Keratinocyte (primary cell): ENCODE results near the gene PIM3. TPM values are rescaled to one million over a fixed set of nuclear protein-coding genes. Genes with fewer than 3 reads are reported as not detected.

ENCODE experiments used
- DNase-seq: peaks from one replicate; pipeline ENCODE4 v3.0.0-alpha.2; 2011; ENCODE audit warnings: low read depth, missing footprints, low spot score
- FAIRE-seq: peaks from 2 replicates; lab custom pipeline; 2011; peaks lifted over from hg19 to GRCh38; lab: Jason Lieb, UNC
- H2AFZ ChIP-seq: 2 replicates; pipeline ENCODE4 v1.6.0; 2012; ENCODE audit warnings: low read length, control low read depth, inconsistent platforms; ENCODE audit not compliant: control insufficient read depth
- H3K27ac ChIP-seq: 2 replicates; pipeline ENCODE4 v1.5.1; 2011; ENCODE audit warnings: low read length; ENCODE audit not compliant: control insufficient read depth, insufficient read depth
- H3K27me3 ChIP-seq: 3 replicates; pipeline ENCODE4 v1.6.0; 2011; ENCODE audit warnings: low read length; ENCODE audit not compliant: control insufficient read depth, insufficient read depth; ENCODE audit errors: extremely low read depth
- H3K36me3 ChIP-seq, 2 experiments: 2 replicates in 1 of 2; 3 replicates in 1 of 2; pipeline ENCODE4 v1.5.1; 2011; ENCODE audit warnings: low read length in 2 of 2, mild to moderate bottlenecking in 1 of 2; ENCODE audit not compliant: control insufficient read depth in 2 of 2, insufficient read depth in 2 of 2; ENCODE audit errors: extremely low read depth in 1 of 2
- H3K4me1 ChIP-seq: 3 replicates; pipeline ENCODE4 v1.5.1; 2011; ENCODE audit warnings: low read length; ENCODE audit not compliant: control insufficient read depth, insufficient read depth; ENCODE audit errors: extremely low read depth
- H3K4me2 ChIP-seq: 3 replicates; pipeline ENCODE4 v1.6.0; 2011; ENCODE audit warnings: low read depth, low read length; ENCODE audit not compliant: control insufficient read depth, insufficient read depth; ENCODE audit errors: extremely low read depth
- H3K4me3 ChIP-seq, 3 experiments: fragments of 200-600 bp in 1 of 3; sonication (generic) in 1 of 3; 2 replicates in 2 of 3; 3 replicates in 1 of 3; pipeline ENCODE4 v1.5.1; 2011 to 2016; ENCODE audit warnings: low read length in 3 of 3, mild to moderate bottlenecking in 3 of 3, control low read depth in 2 of 3, inconsistent platforms in 1 of 3, low read depth in 1 of 3, mixed read lengths in 1 of 3, mixed run types in 1 of 3, moderate library complexity in 1 of 3; ENCODE audit not compliant: control insufficient read depth in 2 of 3, insufficient read depth in 2 of 3; ENCODE audit errors: extremely low read depth in 1 of 3
- H3K79me2 ChIP-seq: 2 replicates; pipeline ENCODE4 v1.6.0; 2012; ENCODE audit warnings: low read length; ENCODE audit not compliant: control insufficient read depth, insufficient read depth
- H3K9ac ChIP-seq: 3 replicates; pipeline ENCODE4 v1.6.0; 2011; ENCODE audit warnings: low read length; ENCODE audit not compliant: control insufficient read depth, insufficient read depth; ENCODE audit errors: extremely low read depth
- H3K9me1 ChIP-seq: 3 replicates; pipeline ENCODE4 v1.6.0; 2011; ENCODE audit warnings: low read length; ENCODE audit not compliant: control insufficient read depth, insufficient read depth; ENCODE audit errors: extremely low read depth
- H3K9me3 ChIP-seq: 2 replicates; pipeline ENCODE4 v1.5.1; 2012; ENCODE audit warnings: low read depth, low read length; ENCODE audit not compliant: control insufficient read depth
- H4K20me1 ChIP-seq: 3 replicates; pipeline ENCODE4 v1.6.0; 2011; ENCODE audit warnings: low read length; ENCODE audit not compliant: control insufficient read depth, insufficient read depth; ENCODE audit errors: extremely low read depth
- CTCF ChIP-seq, 3 experiments: IDR thresholded peaks in 1 of 3; conservative IDR thresholded peaks in 1 of 3; optimal IDR thresholded peaks in 1 of 3; 2 replicates in 2 of 3; 3 replicates in 1 of 3; pipeline versions ENCODE3 to v1.5.1; 2011; ENCODE audit warnings: low read length in 3 of 3, mild to moderate bottlenecking in 3 of 3, moderate library complexity in 2 of 3, control low read depth in 1 of 3, inconsistent platforms in 1 of 3; ENCODE audit not compliant: insufficient read depth in 2 of 3; ENCODE audit errors: extremely low read depth in 1 of 3
- EZH2 ChIP-seq: IDR thresholded peaks from one replicate; pipeline ENCODE4 v1.6.1; 2012; ENCODE audit warnings: inconsistent platforms, mild to moderate bottlenecking, low read length, moderate library complexity
- dilution Hi-C: fragments of 300-500 bp; cut with MboI; formaldehyde crosslinking; loops from one replicate; pipeline ENCODE4 v1.7.0; 2020; ENCODE audit warnings: low sequenced_read_pairs; ENCODE audit not compliant: extremely low pct_ligation_motif_present
- polyA plus RNA-seq, 5 experiments: library from polyadenylated mRNA; depleted of rRNA in 3 of 5; stranded (reverse) in 3 of 5; stranded (forward) in 1 of 5; unstranded in 1 of 5; fragments of >200 nt; gene quantifications; 1 replicate in 1 of 5; 2 replicates in 3 of 5; 3 replicates in 1 of 5; pipeline versions ENCODE4 v1.2.1 to v1.2.3, GENCODE V29; 2011 to 2012; ENCODE audit warnings: missing spikeins in 2 of 5, low read depth in 1 of 5, low replicate concordance in 1 of 5

The PIM3 gene
- polyA plus RNA-seq, 1 donor (not counting 4 experiments of a cell fraction or from before 2014, with no cell fraction given) = 3.4 TPM

- H3K9me3 ChIP-seq = no peaks in the 10 kb centered on the region
- no peak overlapping the region for H3K27ac ChIP-seq
- dilution Hi-C loops = no loop called here
- no peak overlapping the region for H2AFZ ChIP-seq
- H3K36me3 ChIP-seq = no peaks in the 10 kb centered on the region
- no peak overlapping the region for H3K4me3 ChIP-seq
- DNase-seq (no peak), FAIRE-seq (no peak)
- no peaks in the 10 kb centered on the region for H3K9me1 ChIP-seq
- no peak for TF ChIP-seq EZH2
- TF ChIP-seq CTCF (optimal IDR thresholded peaks at IDR 0.05 in 1 of 3, IDR thresholded peaks at IDR 0.05 in 1 of 3, conservative IDR thresholded peaks at IDR 0.05 in 1 of 3; ENCODE audit: extremely low read depth in 1 of 3, insufficient read depth in 2 of 3, low read length in 3 of 3) = no peak
- H3K9ac ChIP-seq = no peak overlapping the region
- H3K4me1 ChIP-seq = no peaks in the 10 kb centered on the region
- peaks cover 4% of the 10 kb centered on the region for H3K27me3 ChIP-seq
- no peaks in the 10 kb centered on the region for H4K20me1 ChIP-seq
- H3K79me2 ChIP-seq = no peaks in the 10 kb centered on the region
- no peak overlapping the region for H3K4me2 ChIP-seq
Observed at GRCh38 chr22:49996518-49997250, 36.1 kb downstream of the PIM3 start.

- Histone ChIP-seq H3K4me2 (no peak overlapping the region), H3K4me3 (no peak overlapping the region), H3K9me1 (no peaks in the 10 kb centered on the region), H3K79me2 (no peaks in the 10 kb centered on the region), H2AFZ (no peak overlapping the region), H3K4me1 (no peaks in the 10 kb centered on the region), H3K27ac (no peak overlapping the region), H3K27me3 (peaks cover 4% of the 10 kb centered on the region), H3K36me3 (no peaks in the 10 kb centered on the region), H3K9me3 (no peaks in the 10 kb centered on the region), H3K9ac (no peak overlapping the region), H4K20me1 (no peaks in the 10 kb centered on the region)
- DNase-seq = no peak
- FAIRE-seq = no peak
- dilution Hi-C loops = no loop called here
- TF ChIP-seq EZH2 (no peak), CTCF (optimal IDR thresholded peaks at IDR 0.05 in 1 of 3, IDR thresholded peaks at IDR 0.05 in 1 of 3, conservative IDR thresholded peaks at IDR 0.05 in 1 of 3; ENCODE audit: extremely low read depth in 1 of 3, insufficient read depth in 2 of 3, low read length in 3 of 3) (no peak)
Observed at GRCh38 chr22:49997251-49997599, 36.7 kb downstream of the PIM3 start.
